NOMO-1 (cell line): ENCODE measurements around the gene ELMOD1.

Experiments used
- DNase-seq, 2 experiments: peaks; one replicate each; lab custom pipeline; 2025; ENCODE audit not compliant: unreplicated experiment in 2 of 2; lab: John Stamatoyannopoulos, UW

Gene ELMOD1

DNA sequence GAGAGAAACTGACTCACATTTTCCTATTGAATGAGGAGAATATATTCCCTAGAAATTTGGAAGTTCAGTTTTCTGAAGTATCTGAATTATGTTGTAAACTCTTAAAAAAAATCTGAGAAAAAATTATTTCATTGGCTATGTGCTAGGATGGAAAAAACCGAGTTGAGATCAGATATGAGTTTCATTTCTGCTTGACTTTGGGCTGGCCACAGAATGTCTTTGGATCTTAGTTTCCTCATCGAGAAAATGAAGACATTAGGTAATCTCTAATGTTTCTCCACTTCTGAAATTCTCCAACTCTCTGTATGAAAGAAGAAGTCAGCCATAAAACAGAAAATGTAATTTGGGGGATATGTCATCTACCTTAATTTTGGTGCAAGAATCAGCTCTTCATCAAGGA, 92.1 kb downstream of the ELMOD1 start:
- peak; percentile 62 to 83 for DNase-seq

DNA sequence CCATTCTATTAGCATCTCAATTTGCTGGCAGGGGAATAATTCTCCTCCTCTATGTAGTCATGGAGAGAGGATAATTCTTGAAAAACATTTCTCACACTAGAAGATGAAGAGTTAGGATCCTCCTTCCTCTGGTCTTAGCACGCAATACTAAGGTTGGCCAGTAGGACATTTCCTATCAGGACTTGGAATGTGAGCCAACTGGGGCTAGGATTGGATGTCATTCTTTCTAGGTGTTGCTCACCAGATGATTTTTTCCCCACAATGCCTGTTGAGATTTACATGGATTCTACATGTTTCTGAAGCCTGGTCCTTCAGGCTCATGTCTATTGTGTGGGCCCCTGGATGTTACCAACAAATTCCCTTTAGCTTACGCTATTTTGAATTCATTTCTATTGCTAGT, 92.9 kb downstream of the ELMOD1 start:
- DNase-seq: no peak

- DNase-seq: no peak
Measured at GRCh38 chr11:107688322-107688918, 97.5 kb downstream of the ELMOD1 start.

DNA sequence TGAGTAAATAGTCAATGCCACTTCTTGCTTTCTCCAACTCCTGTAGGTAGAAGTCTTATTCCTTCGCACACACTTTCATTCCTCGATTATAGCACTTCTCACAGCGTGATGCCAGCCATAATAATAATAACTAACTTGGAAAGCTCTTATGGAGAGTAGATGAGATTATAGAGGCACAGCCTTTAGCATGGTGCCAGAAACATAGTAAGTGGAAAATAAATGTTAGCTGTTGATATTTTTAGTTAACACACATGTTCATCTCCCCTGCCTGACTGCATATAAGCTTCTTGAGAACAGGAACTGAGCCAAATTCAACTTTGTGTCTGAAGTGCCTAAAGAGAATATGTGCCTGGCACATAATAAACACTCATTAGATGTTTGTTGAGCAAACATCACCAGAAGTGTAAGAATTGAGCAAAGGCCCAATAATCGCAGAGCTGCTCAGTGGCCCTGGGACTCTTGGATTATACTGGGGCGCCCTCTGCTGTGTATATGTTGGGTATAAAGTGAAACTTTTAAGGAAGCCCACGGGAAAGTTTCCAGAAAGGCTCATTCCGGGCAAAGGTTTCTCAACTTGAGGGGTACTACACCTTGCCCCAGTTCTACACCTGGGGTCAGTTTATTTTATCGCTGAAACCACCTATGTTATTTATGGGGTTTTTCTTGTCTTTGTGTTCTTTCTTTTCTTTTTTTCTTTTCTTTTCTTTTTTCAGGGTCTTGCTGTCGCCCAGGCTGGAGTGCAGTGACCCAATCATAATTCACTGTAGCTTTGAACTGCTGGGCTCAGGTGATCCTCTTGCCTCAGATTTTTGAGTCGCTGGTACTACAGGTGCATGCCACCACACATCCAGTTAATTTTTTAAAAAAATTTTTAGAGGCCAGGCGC, 98.6 kb downstream of the ELMOD1 start:
- peak; percentile 28 to 68 for DNase-seq

DNA sequence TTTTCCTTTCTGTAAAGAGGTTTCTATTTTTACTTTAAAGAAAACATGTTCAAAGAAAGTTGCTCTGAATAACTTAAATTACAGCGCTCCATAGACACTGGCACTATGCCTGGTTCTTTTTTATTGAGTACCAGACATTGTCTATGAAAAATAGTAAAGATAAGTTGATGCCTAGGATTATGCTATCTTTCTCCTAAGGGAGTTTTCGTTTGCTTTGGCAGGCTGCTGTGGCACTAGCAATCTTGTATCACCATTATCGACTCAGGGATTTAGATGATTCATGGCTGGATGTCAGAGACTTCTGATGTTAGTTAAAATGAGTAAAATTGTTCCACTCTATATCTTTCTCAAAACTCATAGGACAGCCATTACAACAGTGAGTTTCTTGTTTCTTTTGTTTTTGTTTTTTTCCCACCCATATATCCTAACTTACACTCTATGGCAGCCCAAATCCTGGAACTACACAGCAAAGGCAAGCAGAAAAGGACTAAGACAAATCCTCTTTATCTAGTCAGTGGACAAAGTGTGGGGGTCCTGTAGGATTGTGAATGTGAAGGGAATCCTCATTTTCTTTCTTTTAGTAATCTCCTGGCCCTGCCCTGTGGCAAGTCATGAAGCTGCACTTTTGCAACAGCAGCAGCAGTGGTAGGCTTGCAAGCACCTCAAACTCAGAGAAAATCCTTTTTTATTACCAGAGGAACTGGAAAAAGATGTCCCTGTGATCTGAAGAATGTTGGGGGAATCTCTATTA, 100.2 kb downstream of the ELMOD1 start:
- no peak for DNase-seq

DNA sequence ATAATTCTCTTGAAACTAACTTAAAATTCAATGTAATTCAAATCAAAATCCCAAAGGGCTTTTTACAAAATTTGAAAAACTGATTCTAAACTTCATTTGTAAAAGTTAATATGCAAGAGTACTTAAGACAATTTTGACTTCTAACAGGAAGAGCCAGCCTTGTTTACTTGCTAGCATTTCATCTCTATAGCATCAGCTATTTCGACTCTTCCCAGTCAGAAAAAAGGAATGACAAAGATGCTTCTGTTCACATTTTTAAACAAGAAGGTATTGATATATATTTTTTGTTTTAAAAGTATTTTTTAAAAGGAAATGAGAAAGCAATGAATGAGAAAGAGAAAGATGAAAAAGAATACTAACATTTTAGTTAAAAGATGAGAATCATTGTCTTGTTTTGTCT, 104.5 kb downstream of the ELMOD1 start:
- DNase-seq: no peak

- DNase-seq: no peak
Measured at GRCh38 chr11:107696140-107696539, 105.2 kb downstream of the ELMOD1 start.

- DNase-seq: no peak
Measured at GRCh38 chr11:107697291-107697690, 106.3 kb downstream of the ELMOD1 start.

DNA sequence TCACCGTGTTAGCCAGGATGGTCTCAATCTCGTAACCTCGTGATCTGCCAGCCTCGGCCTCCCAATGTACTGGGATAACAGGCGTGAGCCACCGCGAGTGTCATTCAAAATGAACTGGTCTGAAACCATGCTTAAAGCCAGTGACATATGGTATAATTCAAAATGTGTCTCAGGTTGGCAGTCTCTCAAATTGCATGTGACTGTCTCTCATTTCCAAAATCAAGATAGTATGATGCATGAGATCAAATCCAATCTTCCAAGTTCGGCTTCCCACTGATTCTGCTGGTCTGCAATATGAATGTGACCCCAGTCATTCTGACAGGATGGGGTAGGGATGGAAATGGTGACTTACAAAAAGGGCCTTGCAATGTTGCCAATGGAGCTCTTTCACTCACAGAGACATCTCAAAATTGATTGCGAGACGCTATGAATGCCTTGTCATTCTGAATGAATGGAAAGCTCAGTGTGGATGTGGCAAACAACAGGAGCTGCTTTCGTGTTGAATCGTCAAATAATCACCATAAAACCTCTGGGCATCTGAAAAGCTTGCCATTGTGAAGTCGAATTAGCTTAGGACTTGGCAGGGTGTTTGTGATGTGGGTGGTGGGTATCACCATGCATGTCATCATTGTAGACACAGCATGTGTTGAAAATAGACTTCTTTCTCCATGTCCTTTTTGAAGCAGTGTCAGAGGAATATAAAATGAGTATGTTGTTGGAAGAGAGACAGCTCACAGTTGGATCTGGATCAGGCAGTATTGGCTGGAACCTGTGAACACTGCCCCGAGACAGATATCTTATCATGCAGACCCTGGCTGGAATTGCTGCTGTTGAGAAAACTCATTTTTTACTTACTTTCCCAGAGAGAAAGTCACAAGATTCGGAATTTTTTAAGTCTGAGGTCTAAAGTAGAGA, 108.7 kb downstream of the ELMOD1 start:
- no peak for DNase-seq

GRCh38 chr11:107702109-107702660, 111.2 kb downstream of the ELMOD1 start:
- no peak for DNase-seq

DNA sequence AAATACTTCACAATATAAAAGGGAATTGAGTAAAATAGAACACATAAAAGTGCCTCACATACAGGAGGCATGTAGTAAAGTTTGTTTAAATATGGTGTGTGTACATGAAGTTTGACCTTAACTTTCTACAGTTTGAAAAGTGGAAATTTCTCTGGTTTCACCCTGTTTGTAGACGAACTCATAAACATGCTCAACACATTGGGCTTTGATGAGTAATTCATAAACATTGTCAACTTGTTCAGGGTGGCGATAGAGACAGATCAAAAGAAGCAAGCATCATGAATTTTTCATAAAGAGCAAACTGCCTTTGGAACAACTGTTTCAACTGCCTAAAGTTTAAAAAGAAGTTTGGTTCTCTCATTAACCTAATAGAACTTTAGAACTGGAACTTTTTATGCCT, 111.8 kb downstream of the ELMOD1 start:
- DNase-seq: no peak

- DNase-seq: no peak
Measured at GRCh38 chr11:107704451-107704850, 113.5 kb downstream of the ELMOD1 start.

DNA sequence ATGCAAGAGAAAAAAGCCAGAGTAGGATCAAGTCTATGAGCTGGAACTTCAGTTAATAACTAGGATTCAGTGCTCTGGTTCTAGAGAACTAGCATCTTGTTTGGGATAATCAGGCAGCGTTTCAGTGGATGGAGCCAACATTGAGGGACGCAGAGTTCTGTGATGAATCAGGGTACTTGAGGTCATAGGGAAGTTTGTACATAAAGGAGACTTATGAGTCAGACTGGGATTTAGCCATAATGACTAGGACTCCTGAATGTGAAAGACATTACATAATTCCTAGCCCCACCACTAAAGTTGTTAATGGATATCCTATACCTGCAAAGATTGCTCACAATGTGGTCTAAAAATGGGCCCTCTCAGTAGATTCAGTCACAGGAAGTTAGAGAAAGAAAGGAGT, 114.1 kb downstream of the ELMOD1 start:
- DNase-seq: no peak

GRCh38 chr11:107706531-107706930, 115.6 kb downstream of the ELMOD1 start:
- no peak for DNase-seq

- no peak for DNase-seq
Measured at GRCh38 chr11:107707215-107707671, 116.3 kb downstream of the ELMOD1 start.

DNA sequence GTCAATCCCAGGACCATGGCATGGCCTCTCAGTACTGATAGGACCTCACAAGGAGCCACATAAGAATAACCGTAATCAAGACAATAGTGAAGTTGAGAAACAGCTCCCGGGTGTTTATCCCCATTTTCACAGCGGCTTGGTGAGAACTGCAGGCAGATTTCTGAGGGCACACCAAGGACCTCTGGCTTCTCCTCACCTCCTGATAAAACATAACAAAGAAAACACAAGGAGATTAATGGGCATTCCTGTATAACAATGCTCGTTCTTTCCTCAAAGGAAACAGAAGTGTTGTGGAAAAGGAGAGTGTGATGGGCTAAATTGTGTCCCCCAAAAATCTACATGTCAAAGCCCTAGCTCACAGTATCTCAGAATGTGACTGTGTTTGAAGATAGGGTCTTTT, 116.9 kb downstream of the ELMOD1 start:
- DNase-seq: no peak

DNA sequence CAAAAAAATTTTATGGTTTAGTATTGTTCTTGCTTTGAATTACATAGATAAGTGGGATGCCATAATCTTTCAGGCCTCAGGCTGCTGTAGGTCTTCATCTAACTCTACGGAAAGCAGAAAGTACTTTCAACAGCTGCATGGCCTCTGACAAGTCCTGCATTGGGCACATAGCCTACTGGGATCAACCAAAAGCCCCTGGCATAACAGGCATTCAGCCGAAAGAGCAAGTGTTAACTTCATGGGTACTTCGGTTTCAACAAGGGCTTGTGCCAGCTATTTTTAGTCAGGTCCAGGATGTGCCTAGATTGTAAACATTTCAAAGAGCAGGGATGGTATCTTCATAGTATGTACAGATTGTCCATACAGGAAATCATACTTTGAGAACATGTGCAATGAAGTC, 117.8 kb downstream of the ELMOD1 start:
- DNase-seq: no peak

DNA sequence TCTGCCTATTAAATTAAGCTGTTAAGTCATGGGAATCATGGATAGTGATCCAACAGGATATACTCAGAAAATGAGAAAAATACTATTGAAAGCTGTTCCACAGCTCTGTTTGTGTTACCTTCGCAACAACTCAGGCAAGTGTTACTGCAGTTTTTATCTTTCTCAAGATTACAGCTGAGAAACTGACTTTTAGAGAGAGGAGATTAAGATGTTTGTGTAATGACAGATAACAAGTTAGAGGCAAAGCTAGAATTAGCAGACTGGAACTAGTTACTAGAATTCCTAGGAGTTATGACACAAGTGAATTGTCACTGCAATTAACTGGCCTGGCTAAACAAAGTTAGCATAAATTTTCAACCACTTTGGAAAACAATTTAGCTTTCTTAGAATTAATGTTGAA, 119.4 kb downstream of the ELMOD1 start:
- DNase-seq: no peak

GRCh38 chr11:107711861-107712755, 121.2 kb downstream of the ELMOD1 start, which contains the start of gene SLN:
Gene SLN, minus strand, starts transcription at chr11:107712056.
- DNase-seq: no peak
